Endothelial cell of umbilical vein (primary cell): ENCODE data around the gene SELENOT. TPM values are rescaled to one million over a fixed set of nuclear protein-coding genes. Genes with fewer than 3 reads are reported as not detected.

Experiments used
- BruUV-seq: library from RNA; stranded (reverse); fragments of 400-500 nt; replicated peaks from 2 replicates; lab custom pipeline; 2021; lab: Mats Ljungman, UMichigan
- CTCF ChIA-PET: fragments of 300-600, 350-600 bp; sonication (Branson Sonifier 250); formaldehyde crosslinking; loops from one replicate; lab custom pipeline; 2021; ENCODE audit warnings: antibody characterized with exemption, inconsistent platforms; lab: Charles Lee
- POLR2A ChIA-PET: fragments of 300-600, 350-600 bp; sonication (Branson Sonifier 250); formaldehyde crosslinking; loops from one replicate; lab custom pipeline; 2021; ENCODE audit warnings: antibody characterized with exemption, inconsistent platforms; lab: Charles Lee
- DNase-seq: peaks from one replicate; pipeline ENCODE4 v3.0.0-alpha.2; 2011; ENCODE audit warnings: low read depth, low spot score
- FAIRE-seq: peaks from 2 replicates; lab custom pipeline; 2011; peaks lifted over from hg19 to GRCh38; lab: Jason Lieb, UNC
- H2AFZ ChIP-seq: 2 replicates; pipeline ENCODE4 v1.6.0; 2012; ENCODE audit warnings: low read depth, low read length, control low read depth, inconsistent platforms
- H3K27ac ChIP-seq: 2 replicates; pipeline ENCODE4 v1.5.1; 2011; ENCODE audit warnings: low read depth, mild to moderate bottlenecking, control low read depth, low read length, moderate library complexity; ENCODE audit not compliant: insufficient read depth
- H3K27me3 ChIP-seq, 2 experiments: 2 replicates each; pipeline versions ENCODE4 v1.6.0 to v1.6.1; 2011; ENCODE audit warnings: low read length in 2 of 2, mixed read lengths in 1 of 2; ENCODE audit not compliant: control insufficient read depth in 2 of 2, insufficient read depth in 2 of 2
- H3K36me3 ChIP-seq, 2 experiments: 2 replicates in 1 of 2; 3 replicates in 1 of 2; pipeline ENCODE4 v1.5.1; 2011; ENCODE audit warnings: low read length in 2 of 2, mild to moderate bottlenecking in 1 of 2, moderate library complexity in 1 of 2; ENCODE audit not compliant: control insufficient read depth in 2 of 2, insufficient read depth in 2 of 2; ENCODE audit errors: extremely low read depth in 1 of 2
- H3K4me1 ChIP-seq: 3 replicates; pipeline ENCODE4 v1.5.1; 2011; ENCODE audit warnings: mild to moderate bottlenecking, low read length; ENCODE audit not compliant: control insufficient read depth, insufficient read depth; ENCODE audit errors: extremely low read depth
- H3K4me2 ChIP-seq: 2 replicates; pipeline ENCODE4 v1.6.1; 2011; ENCODE audit warnings: low read length, control low read depth, mixed read lengths; ENCODE audit not compliant: insufficient read depth
- H3K4me3 ChIP-seq, 3 experiments: fragments of 200-600 bp in 1 of 3; sonication (generic), shearing (Covaris generic) in 1 of 3; replicated peaks in 1 of 3; 2 replicates each; pipeline ENCODE4 v1.5.1; 2011 to 2016; ENCODE audit warnings: control low read depth in 3 of 3, low read length in 3 of 3, mild to moderate bottlenecking in 2 of 3, inconsistent platforms in 1 of 3, low read depth in 1 of 3, moderate library complexity in 1 of 3; ENCODE audit not compliant: insufficient read depth in 1 of 3
- H3K79me2 ChIP-seq: 2 replicates; pipeline ENCODE4 v1.6.0; 2012; ENCODE audit warnings: low read length, inconsistent platforms; ENCODE audit not compliant: control insufficient read depth, insufficient read depth
- H3K9ac ChIP-seq: replicated peaks from 2 replicates; pipeline ENCODE3; 2011; ENCODE audit warnings: low read length, control low read depth; ENCODE audit not compliant: insufficient read depth; ENCODE audit errors: extremely low read depth
- H3K9me1 ChIP-seq: replicated peaks from 3 replicates; pipeline ENCODE4 v1.6.0; 2011; ENCODE audit warnings: mild to moderate bottlenecking, low read length; ENCODE audit not compliant: control insufficient read depth, insufficient read depth; ENCODE audit errors: extremely low read depth
- H3K9me3 ChIP-seq: replicated peaks from 2 replicates; pipeline ENCODE4 v1.5.1; 2012; ENCODE audit warnings: low read length, inconsistent platforms; ENCODE audit not compliant: control insufficient read depth, insufficient read depth
- H4K20me1 ChIP-seq: replicated peaks from 2 replicates; pipeline ENCODE3; 2011; ENCODE audit warnings: mild to moderate bottlenecking, low read length; ENCODE audit not compliant: control insufficient read depth, insufficient read depth; ENCODE audit errors: extremely low read depth
- EZH2 ChIP-seq: IDR thresholded peaks from 2 replicates; pipeline ENCODE4 v1.6.1; 2012; ENCODE audit warnings: borderline replicate concordance, low read depth, mild to moderate bottlenecking, moderate library complexity, low read length, inconsistent platforms; ENCODE audit not compliant: severe bottlenecking
- FOS ChIP-seq: IDR thresholded peaks from 2 replicates; pipeline ENCODE4 v1.6.1; 2011; ENCODE audit warnings: mild to moderate bottlenecking, low read length, moderate library complexity, borderline replicate concordance; ENCODE audit not compliant: insufficient read depth
- GATA2 ChIP-seq: IDR thresholded peaks from 2 replicates; pipeline ENCODE4 v1.7.0; 2011; ENCODE audit warnings: low read depth, mild to moderate bottlenecking, moderate library complexity, mixed read lengths, low read length; ENCODE audit not compliant: insufficient read length, insufficient read depth
- JUN ChIP-seq: IDR thresholded peaks from 2 replicates; pipeline ENCODE4 v1.6.1; 2011; ENCODE audit warnings: borderline replicate concordance, low read depth; ENCODE audit not compliant: insufficient read length, insufficient read depth
- MYC ChIP-seq: IDR thresholded peaks from one replicate; pipeline ENCODE4 v1.6.1; 2011; ENCODE audit warnings: mild to moderate bottlenecking, low read depth, low read length
- POLR2A ChIP-seq: IDR thresholded peaks from 2 replicates; pipeline ENCODE4 v1.6.1; 2012; ENCODE audit warnings: low read depth, mild to moderate bottlenecking, control low read depth, low read length
- POLR2AphosphoS5 ChIP-seq: IDR thresholded peaks from 2 replicates; pipeline ENCODE4 v1.6.1; 2012; ENCODE audit warnings: low read depth, mild to moderate bottlenecking, control low read depth, low read length, moderate library complexity; ENCODE audit not compliant: insufficient read depth
- dilution Hi-C: fragments of 300-500 bp; cut with MboI; formaldehyde crosslinking; loops from one replicate; pipeline ENCODE4 v1.15.0; 2019; ENCODE audit warnings: low sequenced_read_pairs; ENCODE audit not compliant: extremely low pct_ligation_motif_present
- intact Hi-C: fragments of 100-400 bp; cut with micrococcal nuclease; formaldehyde crosslinking; loops from one replicate; pipeline ENCODE4 v1.10.0; 2022
- polyA plus RNA-seq, 4 experiments: library from polyadenylated mRNA; depleted of rRNA in 3 of 4; stranded (reverse) in 3 of 4; unstranded in 1 of 4; fragments of >200 nt; gene quantifications; 2 replicates each; pipeline versions ENCODE4 v1.2.1 to v1.2.3, GENCODE V29; 2011 to 2012; ENCODE audit warnings: missing spikeins in 1 of 4
- total RNA-seq: library from RNA; stranded (reverse); gene quantifications from 2 replicates; pipeline ENCODE4 v1.2.3, GENCODE V29; 2021
- TF ChIP-seq, protein P1 (sequence below): IDR thresholded peaks from 2 replicates; pipeline ENCODE4 v1.6.1; 2011; ENCODE audit not compliant: insufficient read depth, insufficient read length
- TF ChIP-seq, protein P2 (sequence below), 2 donors: IDR thresholded peaks; 1 replicate in 1 of 2; 2 replicates in 1 of 2; pipeline ENCODE4 v1.5.1; 2011; ENCODE audit warnings: low read length in 2 of 2, mild to moderate bottlenecking in 2 of 2, moderate library complexity in 2 of 2, control low read depth in 1 of 2, inconsistent platforms in 1 of 2, low read depth in 1 of 2; ENCODE audit not compliant: insufficient read depth in 1 of 2; ENCODE audit errors: extremely low read depth in 1 of 2

Gene SELENOT
- total and polyA plus RNA-seq, 2 donors (not counting 3 experiments of a cell fraction or from before 2014, with no cell fraction given): 103 to 299 TPM

DNA sequence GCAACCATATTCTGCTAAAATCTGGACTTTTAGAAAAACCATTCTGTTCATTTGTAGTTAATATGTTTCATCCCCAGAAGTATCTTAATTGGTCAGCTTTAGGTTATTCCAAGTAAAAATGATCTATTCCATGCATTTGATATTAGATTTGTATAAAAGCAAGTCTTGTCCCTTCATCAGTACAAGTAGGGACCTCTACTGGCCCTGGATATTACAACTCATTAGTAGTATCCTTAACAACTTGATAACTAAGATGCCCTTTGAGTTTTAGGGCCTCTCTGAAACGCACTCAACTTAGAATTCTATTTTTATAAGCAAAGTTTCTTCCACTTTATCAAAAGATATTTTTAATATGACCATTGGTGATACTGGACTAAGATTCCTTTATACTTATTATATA is 25.3 kb upstream of the SELENOT start:
- H3K79me2 ChIP-seq: no peaks in the 10 kb centered on the region
- DNase-seq (peak; percentile 43), FAIRE-seq (no peak)
- dilution Hi-C loops: no loop called here
- CTCF ChIA-PET: interaction anchor here (0.7 to 1.6 kb wide), 3 partner anchors 40 to 350 kb away, joined by 3 to 7 read pairs (median 3); no protein-coding TSS in a partner anchor
- H3K9me1 ChIP-seq: no peaks in the 10 kb centered on the region
- no TSS peak for BruUV-seq
- H2AFZ ChIP-seq: no peak overlapping the region
- no peak overlapping the region for H3K4me3 ChIP-seq
- intact Hi-C loops: no loop called here
- H3K27ac ChIP-seq: no peak overlapping the region
- no peak overlapping the region for H3K4me2 ChIP-seq
- no peaks in the 10 kb centered on the region for H3K9me3 ChIP-seq
- POLR2A ChIA-PET: no interaction called here
- no peaks in the 10 kb centered on the region for H3K4me1 ChIP-seq
- no peak for TF ChIP-seq POLR2A
- TF ChIP-seq POLR2AphosphoS5: no peak
- no peak for TF ChIP-seq MYC
- TF ChIP-seq, protein P1, sequence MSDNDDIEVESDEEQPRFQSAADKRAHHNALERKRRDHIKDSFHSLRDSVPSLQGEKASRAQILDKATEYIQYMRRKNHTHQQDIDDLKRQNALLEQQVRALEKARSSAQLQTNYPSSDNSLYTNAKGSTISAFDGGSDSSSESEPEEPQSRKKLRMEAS: no peak
- no peak for TF ChIP-seq FOS
- no peak for TF ChIP-seq GATA2
- no peak for TF ChIP-seq EZH2
- TF ChIP-seq JUN: no peak
- TF ChIP-seq, protein P2, sequence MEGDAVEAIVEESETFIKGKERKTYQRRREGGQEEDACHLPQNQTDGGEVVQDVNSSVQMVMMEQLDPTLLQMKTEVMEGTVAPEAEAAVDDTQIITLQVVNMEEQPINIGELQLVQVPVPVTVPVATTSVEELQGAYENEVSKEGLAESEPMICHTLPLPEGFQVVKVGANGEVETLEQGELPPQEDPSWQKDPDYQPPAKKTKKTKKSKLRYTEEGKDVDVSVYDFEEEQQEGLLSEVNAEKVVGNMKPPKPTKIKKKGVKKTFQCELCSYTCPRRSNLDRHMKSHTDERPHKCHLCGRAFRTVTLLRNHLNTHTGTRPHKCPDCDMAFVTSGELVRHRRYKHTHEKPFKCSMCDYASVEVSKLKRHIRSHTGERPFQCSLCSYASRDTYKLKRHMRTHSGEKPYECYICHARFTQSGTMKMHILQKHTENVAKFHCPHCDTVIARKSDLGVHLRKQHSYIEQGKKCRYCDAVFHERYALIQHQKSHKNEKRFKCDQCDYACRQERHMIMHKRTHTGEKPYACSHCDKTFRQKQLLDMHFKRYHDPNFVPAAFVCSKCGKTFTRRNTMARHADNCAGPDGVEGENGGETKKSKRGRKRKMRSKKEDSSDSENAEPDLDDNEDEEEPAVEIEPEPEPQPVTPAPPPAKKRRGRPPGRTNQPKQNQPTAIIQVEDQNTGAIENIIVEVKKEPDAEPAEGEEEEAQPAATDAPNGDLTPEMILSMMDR (IDR thresholded peaks at IDR 0.05; ENCODE audit: extremely low read depth in 1 of 2, insufficient read depth in 1 of 2, low read depth in 1 of 2, low read length in 2 of 2): no peak
- no peak overlapping the region for H3K9ac ChIP-seq
- no peaks in the 10 kb centered on the region for H4K20me1 ChIP-seq
- H3K27me3 ChIP-seq: no peaks in the 10 kb centered on the region
- peaks cover 0 to 14% of the 10 kb centered on the region in 2 experiments for H3K36me3 ChIP-seq
